Measurements from ENCODE around the gene TIGAR. TPM values are rescaled to one million over a fixed set of nuclear protein-coding genes. Genes with fewer than 3 reads are reported as not detected.
A peak's percentile ranks its signal among the peaks of the same experiment; 100 is the strongest.

TIGAR gene, protein sequence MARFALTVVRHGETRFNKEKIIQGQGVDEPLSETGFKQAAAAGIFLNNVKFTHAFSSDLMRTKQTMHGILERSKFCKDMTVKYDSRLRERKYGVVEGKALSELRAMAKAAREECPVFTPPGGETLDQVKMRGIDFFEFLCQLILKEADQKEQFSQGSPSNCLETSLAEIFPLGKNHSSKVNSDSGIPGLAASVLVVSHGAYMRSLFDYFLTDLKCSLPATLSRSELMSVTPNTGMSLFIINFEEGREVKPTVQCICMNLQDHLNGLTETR
- 10 to 100 TPM; 16.1 to 22.5 TPM for total RNA-seq

GRCh38 chr12:4320853-4321701, at the start of gene TIGAR:
Gene TIGAR (plus strand): TSS chr12:4321213. CDS start chr12:4321272, 59 bp downstream.
- H3K27me3 Mint-ChIP-seq (ENCODE audit: low read depth): no peaks in the 10 kb centered on the region
- H3K4me3 Mint-ChIP-seq: peak within 1 kb of the TSS; percentile 85 to 94
- peaks cover 43% of the 10 kb centered on the region for H3K4me1 Mint-ChIP-seq (ENCODE audit: low read depth)
- H3K36me3 Mint-ChIP-seq (ENCODE audit: insufficient read depth in 2 of 2): peaks cover 2% of the 10 kb centered on the region in 2 donors
- ATAC-seq (replicated peaks in 1 of 2) (peak; percentile 98 to 99), DNase-seq (peak; percentile 96)
- H3K9me3 Mint-ChIP-seq: no peaks in the 10 kb centered on the region
- peak within 1 kb of the TSS; percentile 90 for H3K27ac Mint-ChIP-seq

GRCh38 chr12:4271717-4272423, 49.1 kb upstream of the TIGAR start:
- Mint-ChIP-seq H3K36me3 (ENCODE audit: insufficient read depth in 2 of 2) (peaks cover 19 to 28% of the 10 kb centered on the region in 2 donors), H3K4me1 (ENCODE audit: low read depth) (peaks cover 35% of the 10 kb centered on the region), H3K9me3 (no peaks in the 10 kb centered on the region), H3K27ac (peak overlapping the region; percentile 93), H3K27me3 (ENCODE audit: low read depth) (no peaks in the 10 kb centered on the region), H3K4me3 (peak overlapping the region; percentile 98 to 99)
- DNase-seq (peak; percentile 86 to 92), ATAC-seq (replicated peaks in 1 of 2) (peak; percentile 62 to 70)

DNA sequence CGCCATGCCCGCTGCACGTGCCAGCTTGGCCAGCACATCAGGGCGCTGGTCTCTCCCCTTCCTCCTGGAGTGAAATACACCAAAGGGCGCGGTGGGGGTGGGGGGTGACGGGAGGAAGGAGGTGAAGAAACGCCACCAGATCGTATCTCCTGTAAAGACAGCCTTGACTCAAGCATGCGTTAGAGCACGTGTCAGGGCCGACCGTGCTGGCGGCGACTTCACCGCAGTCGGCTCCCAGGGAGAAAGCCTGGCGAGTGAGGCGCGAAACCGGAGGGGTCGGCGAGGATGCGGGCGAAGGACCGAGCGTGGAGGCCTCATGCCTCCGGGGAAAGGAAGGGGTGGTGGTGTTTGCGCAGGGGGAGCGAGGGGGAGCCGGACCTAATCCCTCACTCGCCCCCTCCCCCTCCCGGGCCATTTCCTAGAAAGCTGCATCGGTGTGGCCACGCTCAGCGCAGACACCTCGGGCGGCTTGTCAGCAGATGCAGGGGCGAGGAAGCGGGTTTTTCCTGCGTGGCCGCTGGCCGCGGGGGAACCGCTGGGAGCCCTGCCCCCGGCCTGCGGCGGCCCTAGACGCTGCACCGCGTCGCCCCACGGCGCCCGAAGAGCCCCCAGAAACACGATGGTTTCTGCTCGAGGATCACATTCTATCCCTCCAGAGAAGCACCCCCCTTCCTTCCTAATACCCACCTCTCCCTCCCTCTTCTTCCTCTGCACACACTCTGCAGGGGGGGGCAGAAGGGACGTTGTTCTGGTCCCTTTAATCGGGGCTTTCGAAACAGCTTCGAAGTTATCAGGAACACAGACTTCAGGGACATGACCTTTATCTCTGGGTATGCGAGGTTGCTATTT, 48.4 kb upstream of the TIGAR start:
- peak; percentile 29 to 44 for ATAC-seq (replicated peaks in 1 of 2)
- Mint-ChIP-seq H3K36me3 (ENCODE audit: insufficient read depth in 2 of 2) (peaks cover 23 to 35% of the 10 kb centered on the region in 2 donors), H3K27ac (peak overlapping the region; percentile 94), H3K27me3 (ENCODE audit: low read depth) (no peaks in the 10 kb centered on the region), H3K9me3 (no peaks in the 10 kb centered on the region), H3K4me1 (ENCODE audit: low read depth) (peaks cover 43% of the 10 kb centered on the region), H3K4me3 (peak overlapping the region; percentile 98 to 99)
- peak; percentile 82 to 83 for DNase-seq

DNA sequence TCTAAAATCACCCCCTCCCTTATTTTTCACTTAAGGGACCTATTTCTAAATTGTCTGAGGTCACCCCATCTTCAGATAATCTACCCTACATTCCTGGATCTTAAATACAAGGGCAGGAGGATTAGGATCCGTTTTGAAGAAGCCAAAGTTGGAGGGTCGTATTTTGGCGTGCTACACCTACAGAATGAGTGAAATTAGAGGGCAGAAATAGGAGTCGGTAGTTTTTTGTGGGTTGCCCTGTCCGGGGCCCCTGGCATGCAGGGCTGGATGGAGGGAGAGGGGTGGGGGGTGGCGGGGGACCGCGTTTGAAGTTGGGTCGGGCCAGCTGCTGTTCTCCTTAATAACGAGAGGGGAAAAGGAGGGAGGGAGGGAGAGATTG, 47.8 kb upstream of the TIGAR start:
- no peak for ATAC-seq (replicated peaks in 1 of 2)
- Mint-ChIP-seq H3K4me3 (peak overlapping the region; percentile 98 to 99), H3K4me1 (ENCODE audit: low read depth) (peaks cover 42% of the 10 kb centered on the region), H3K27ac (peak overlapping the region; percentile 92), H3K36me3 (ENCODE audit: insufficient read depth in 2 of 2) (peaks cover 27 to 40% of the 10 kb centered on the region in 2 donors), H3K9me3 (no peaks in the 10 kb centered on the region), H3K27me3 (ENCODE audit: low read depth) (no peaks in the 10 kb centered on the region)
- no peak for DNase-seq

DNA sequence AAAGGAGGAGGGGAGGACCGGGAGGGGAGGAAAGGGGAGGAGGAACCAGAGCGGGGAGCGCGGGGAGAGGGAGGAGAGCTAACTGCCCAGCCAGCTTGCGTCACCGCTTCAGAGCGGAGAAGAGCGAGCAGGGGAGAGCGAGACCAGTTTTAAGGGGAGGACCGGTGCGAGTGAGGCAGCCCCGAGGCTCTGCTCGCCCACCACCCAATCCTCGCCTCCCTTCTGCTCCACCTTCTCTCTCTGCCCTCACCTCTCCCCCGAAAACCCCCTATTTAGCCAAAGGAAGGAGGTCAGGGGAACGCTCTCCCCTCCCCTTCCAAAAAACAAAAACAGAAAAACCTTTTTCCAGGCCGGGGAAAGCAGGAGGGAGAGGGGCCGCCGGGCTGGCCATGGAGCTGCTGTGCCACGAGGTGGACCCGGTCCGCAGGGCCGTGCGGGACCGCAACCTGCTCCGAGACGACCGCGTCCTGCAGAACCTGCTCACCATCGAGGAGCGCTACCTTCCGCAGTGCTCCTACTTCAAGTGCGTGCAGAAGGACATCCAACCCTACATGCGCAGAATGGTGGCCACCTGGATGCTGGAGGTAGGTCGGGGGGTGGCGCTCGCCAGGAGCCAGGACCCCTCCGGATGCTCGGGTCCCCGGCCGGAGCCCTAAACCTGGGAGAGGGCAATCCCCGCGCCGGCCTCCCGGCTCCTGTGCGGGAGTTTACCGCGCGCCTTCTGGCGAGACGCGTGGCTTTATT, 47.2 kb upstream of the TIGAR start, which contains the start of gene CCND2:
CCND2 (plus strand) TSS at position 111 of the 744 bp plus-strand sequence; CDS start at position 390, 279 bp downstream.
- H3K27ac Mint-ChIP-seq: peak within 1 kb of the TSS; percentile 97
- H3K36me3 Mint-ChIP-seq (ENCODE audit: insufficient read depth in 2 of 2): peaks cover 27 to 42% of the 10 kb centered on the region in 2 donors
- H3K4me1 Mint-ChIP-seq (ENCODE audit: low read depth): peaks cover 41% of the 10 kb centered on the region
- peak; percentile 12 to 25 for ATAC-seq (replicated peaks in 1 of 2)
- DNase-seq: peak; percentile 83 to 84
- H3K27me3 Mint-ChIP-seq (ENCODE audit: low read depth): no peaks in the 10 kb centered on the region
- no peaks in the 10 kb centered on the region for H3K9me3 Mint-ChIP-seq
- H3K4me3 Mint-ChIP-seq: peak within 1 kb of the TSS; percentile 98 to 99

- H3K27ac Mint-ChIP-seq: peak overlapping the region; percentile 97
- no peaks in the 10 kb centered on the region for H3K27me3 Mint-ChIP-seq (ENCODE audit: low read depth)
- H3K4me1 Mint-ChIP-seq (ENCODE audit: low read depth): peaks cover 46% of the 10 kb centered on the region
- peaks cover 29 to 47% of the 10 kb centered on the region in 2 donors for H3K36me3 Mint-ChIP-seq (ENCODE audit: insufficient read depth in 2 of 2)
- DNase-seq (peak in 1 of 2 donors; percentile 36), ATAC-seq (replicated peaks in 1 of 2) (no peak)
- H3K4me3 Mint-ChIP-seq: peak overlapping the region; percentile 98 to 99
- H3K9me3 Mint-ChIP-seq: no peaks in the 10 kb centered on the region
Measured at GRCh38 chr12:4274396-4275015, 46.5 kb upstream of the TIGAR start.

GRCh38 chr12:4275016-4275869, 45.8 kb upstream of the TIGAR start:
- Mint-ChIP-seq H3K4me3 (peak overlapping the region; percentile 98 to 99), H3K36me3 (ENCODE audit: insufficient read depth in 2 of 2) (peaks cover 30 to 51% of the 10 kb centered on the region in 2 donors), H3K27me3 (ENCODE audit: low read depth) (no peaks in the 10 kb centered on the region), H3K27ac (peak overlapping the region; percentile 97), H3K4me1 (ENCODE audit: low read depth) (peaks cover 54% of the 10 kb centered on the region), H3K9me3 (no peaks in the 10 kb centered on the region)
- ATAC-seq (replicated peaks in 1 of 2) (no peak), DNase-seq (no peak)

GRCh38 chr12:4275870-4276301, 45.1 kb upstream of the TIGAR start:
- ATAC-seq (replicated peaks in 1 of 2): no peak
- H3K27me3 Mint-ChIP-seq (ENCODE audit: low read depth): no peaks in the 10 kb centered on the region

DNA sequence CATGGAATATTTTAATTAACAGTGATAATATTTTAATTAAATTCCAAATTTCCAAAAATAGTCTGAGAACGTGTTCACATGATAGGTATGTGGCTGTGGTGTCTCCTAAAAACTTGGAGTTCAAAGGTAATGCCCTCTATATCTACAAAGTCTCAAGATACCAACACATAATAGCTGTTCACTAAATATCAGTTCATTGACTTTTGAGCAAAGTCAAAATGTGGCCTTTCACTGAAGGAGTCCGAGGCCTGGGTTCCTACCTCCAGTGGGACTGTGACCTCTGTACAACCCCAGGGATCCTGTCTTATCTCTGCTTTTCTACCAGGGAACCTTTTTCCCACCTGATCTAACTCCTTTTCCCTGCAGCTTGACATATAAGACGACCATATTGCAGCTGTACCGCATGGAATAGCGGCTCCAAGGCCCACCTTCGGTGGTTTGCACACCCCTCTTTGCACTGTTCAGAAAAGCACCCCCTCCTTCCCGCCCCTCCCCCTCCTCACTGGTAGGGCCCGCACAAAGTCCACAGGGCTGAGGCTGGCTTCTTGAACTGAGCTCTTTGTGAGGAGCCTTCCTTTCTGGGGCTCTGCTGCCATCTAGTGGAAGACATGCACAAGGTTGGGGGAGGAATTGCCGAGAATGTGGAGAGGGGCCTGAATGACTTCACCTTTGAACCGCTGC, 44.3 kb upstream of the TIGAR start:
- Mint-ChIP-seq H3K27me3 (ENCODE audit: low read depth) (no peaks in the 10 kb centered on the region), H3K36me3 (ENCODE audit: insufficient read depth in 2 of 2) (peaks cover 36 to 63% of the 10 kb centered on the region in 2 donors), H3K4me1 (ENCODE audit: low read depth) (peaks cover 58% of the 10 kb centered on the region), H3K4me3 (peak overlapping the region; percentile 98 to 99), H3K27ac (peak overlapping the region; percentile 97), H3K9me3 (no peaks in the 10 kb centered on the region)
- peak; percentile 35 to 47 for ATAC-seq (replicated peaks in 1 of 2)
- DNase-seq: peak; percentile 87 to 90

More at GRCh38 chr12:4275870-4276301, 45.1 kb upstream of the TIGAR start:
- H3K4me1 Mint-ChIP-seq (ENCODE audit: low read depth): peaks cover 56% of the 10 kb centered on the region
- H3K9me3 Mint-ChIP-seq: no peaks in the 10 kb centered on the region
- no peak for DNase-seq
- H3K36me3 Mint-ChIP-seq (ENCODE audit: insufficient read depth in 2 of 2): peaks cover 34 to 58% of the 10 kb centered on the region in 2 donors
- peak overlapping the region; percentile 98 to 99 for H3K4me3 Mint-ChIP-seq
- H3K27ac Mint-ChIP-seq: peak overlapping the region; percentile 97

GRCh38 chr12:4277205-4277543, 43.8 kb upstream of the TIGAR start:
- DNase-seq (no peak), ATAC-seq (replicated peaks in 1 of 2) (no peak)
- Mint-ChIP-seq H3K36me3 (ENCODE audit: insufficient read depth in 2 of 2) (peaks cover 36 to 63% of the 10 kb centered on the region in 2 donors), H3K4me3 (peak overlapping the region; percentile 98 to 99), H3K9me3 (no peaks in the 10 kb centered on the region), H3K27me3 (ENCODE audit: low read depth) (no peaks in the 10 kb centered on the region), H3K27ac (peak overlapping the region; percentile 97), H3K4me1 (ENCODE audit: low read depth) (peaks cover 61% of the 10 kb centered on the region)

Data from activated T-cell treated with anti-CD3 and anti-CD28 coated beads, Interleukin-2, amount 50 U/mL, for 72 hours (primary cell).